ENCODE data around the gene OMA1.
"Not testable (repeated sequence)": the region's sequence is repeated elsewhere in the genome, so short reads cannot be mapped to it uniquely, and the experiment has no call there.

OMA1 gene

GRCh38 chr1:58524353-58524945 is 22.1 kb downstream of the OMA1 start:
- no peak for DNase-seq

GRCh38 chr1:58515794-58516401 is 30.6 kb downstream of the OMA1 start:
- DNase-seq = peak; percentile 50 to 78

- DNase-seq = no peak
Observed at GRCh38 chr1:58513956-58514355, 32.6 kb downstream of the OMA1 start.

- DNase-seq = no peak
Observed at GRCh38 chr1:58508629-58509028, 37.9 kb downstream of the OMA1 start.

- DNase-seq = no peak
Observed at GRCh38 chr1:58505286-58505685, 41.2 kb downstream of the OMA1 start.

GRCh38 chr1:58502519-58502918 is 44.0 kb downstream of the OMA1 start:
- DNase-seq = no peak

GRCh38 chr1:58500043-58500442 is 46.5 kb downstream of the OMA1 start:
- DNase-seq = no peak

- DNase-seq = no peak
Observed at GRCh38 chr1:58497499-58497898, 49.0 kb downstream of the OMA1 start.

- DNase-seq = no peak
Observed at GRCh38 chr1:58496042-58496441, 50.5 kb downstream of the OMA1 start.

GRCh38 chr1:58488914-58489313 is 57.6 kb downstream of the OMA1 start:
- not testable (repeated sequence) for DNase-seq

GRCh38 chr1:58487002-58487401 is 59.5 kb downstream of the OMA1 start:
- no peak for DNase-seq

- no peak for DNase-seq
Observed at GRCh38 chr1:58481962-58482361, 64.6 kb downstream of the OMA1 start.

GRCh38 chr1:58480191-58480590 is 66.3 kb downstream of the OMA1 start:
- no peak for DNase-seq

GRCh38 chr1:58477390-58477789 is 69.1 kb downstream of the OMA1 start:
- no peak for DNase-seq

GRCh38 chr1:58476179-58476578 is 70.3 kb downstream of the OMA1 start:
- DNase-seq = no peak

GRCh38 chr1:58469476-58469875 is 77.0 kb downstream of the OMA1 start:
- DNase-seq = no peak

GRCh38 chr1:58469016-58469415 is 77.5 kb downstream of the OMA1 start:
- no peak for DNase-seq

- no peak for DNase-seq
Observed at GRCh38 chr1:58468612-58469011, 77.9 kb downstream of the OMA1 start.

- no peak for DNase-seq
Observed at GRCh38 chr1:58466630-58467241, 79.8 kb downstream of the OMA1 start.

GRCh38 chr1:58465825-58466629 is 80.5 kb downstream of the OMA1 start:
- DNase-seq = no peak

- DNase-seq = peak in 1 of 2 experiments; percentile 6
Observed at GRCh38 chr1:58465176-58465575, 81.3 kb downstream of the OMA1 start.

- no peak for DNase-seq
Observed at GRCh38 chr1:58460469-58460868, 86.1 kb downstream of the OMA1 start.

- no peak for DNase-seq
Observed at GRCh38 chr1:58459911-58460310, 86.6 kb downstream of the OMA1 start.
